Measurements from ENCODE around the gene GUCY2F. TPM values are rescaled to one million over a fixed set of nuclear protein-coding genes. Genes with fewer than 3 reads are reported as not detected.

The GUCY2F gene
- total RNA-seq, 1 experiment from 2014 or later, result not detected

- ChIA-PET POLR2A (no interaction called here), CTCF (no interaction called here)
Observed at GRCh38 chrX:109362101-109362500, 119.8 kb downstream of the GUCY2F start.

GRCh38 chrX:109360301-109360700, 121.6 kb downstream of the GUCY2F start:
- H3K4me1 Mint-ChIP-seq (ENCODE audit: low read depth, unreplicated experiment), result no peaks in the 10 kb centered on the region
- no peak overlapping the region for H3K27ac Mint-ChIP-seq (ENCODE audit: unreplicated experiment)
- H3K4me3 Mint-ChIP-seq (ENCODE audit: unreplicated experiment), result no peak overlapping the region
- no peaks in the 10 kb centered on the region for H3K36me3 Mint-ChIP-seq (ENCODE audit: insufficient read depth, unreplicated experiment)
- H3K4me3 ChIP-seq (ENCODE audit: low read depth, low read length), result no peak overlapping the region
- no peaks in the 10 kb centered on the region for H3K27me3 ChIP-seq (replicated peaks; ENCODE audit: control insufficient read depth, insufficient read depth, low read length)
- BruUV-seq (replicated peaks), result no TSS peak
- H3K27me3 Mint-ChIP-seq (ENCODE audit: insufficient read depth, unreplicated experiment), result peaks cover 2% of the 10 kb centered on the region
- no peaks in the 10 kb centered on the region for H3K36me3 ChIP-seq (ENCODE audit: control insufficient read depth, insufficient read depth, low read length)
- ChIA-PET CTCF (no interaction called here), POLR2A (no interaction called here)
- no peak for TF ChIP-seq CTCF (IDR thresholded peaks at IDR 0.05; ENCODE audit: insufficient read depth in 1 of 2, low read depth in 1 of 2, low read length in 1 of 2, severe bottlenecking in 1 of 2, unreplicated experiment in 1 of 2)
- no peaks in the 10 kb centered on the region for H3K4me1 ChIP-seq
- H3K9me3 Mint-ChIP-seq (ENCODE audit: unreplicated experiment), result no peaks in the 10 kb centered on the region
- no peak for DNase-seq
- intact Hi-C loops (cut with micrococcal nuclease; ENCODE audit: unreplicated experiment), result no loop called here
- H3K9me3 ChIP-seq, result no peaks in the 10 kb centered on the region

More at GRCh38 chrX:109362101-109362500, 119.8 kb downstream of the GUCY2F start:
- no peaks in the 10 kb centered on the region for H3K27me3 ChIP-seq (replicated peaks; ENCODE audit: control insufficient read depth, insufficient read depth, low read length)
- Mint-ChIP-seq H3K27me3 (ENCODE audit: insufficient read depth, unreplicated experiment) (peaks cover 2% of the 10 kb centered on the region), H3K36me3 (ENCODE audit: insufficient read depth, unreplicated experiment) (no peaks in the 10 kb centered on the region), H3K4me1 (ENCODE audit: low read depth, unreplicated experiment) (no peaks in the 10 kb centered on the region), H3K9me3 (ENCODE audit: unreplicated experiment) (no peaks in the 10 kb centered on the region), H3K4me3 (ENCODE audit: unreplicated experiment) (no peak overlapping the region), H3K27ac (ENCODE audit: unreplicated experiment) (no peak overlapping the region)
- intact Hi-C loops (cut with micrococcal nuclease; ENCODE audit: unreplicated experiment), result no loop called here
- no peaks in the 10 kb centered on the region for H3K9me3 ChIP-seq
- no peak for DNase-seq
- H3K4me3 ChIP-seq (ENCODE audit: low read depth, low read length), result no peak overlapping the region
- TF ChIP-seq CTCF (IDR thresholded peaks at IDR 0.05; ENCODE audit: insufficient read depth in 1 of 2, low read depth in 1 of 2, low read length in 1 of 2, severe bottlenecking in 1 of 2, unreplicated experiment in 1 of 2), result no peak
- no TSS peak for BruUV-seq (replicated peaks)
- H3K4me1 ChIP-seq, result no peaks in the 10 kb centered on the region
- H3K36me3 ChIP-seq (ENCODE audit: control insufficient read depth, insufficient read depth, low read length), result no peaks in the 10 kb centered on the region

GRCh38 chrX:109357706-109358105, 124.2 kb downstream of the GUCY2F start:
- Histone ChIP-seq H3K4me1 (no peaks in the 10 kb centered on the region), H3K4me3 (ENCODE audit: low read depth, low read length) (no peak overlapping the region), H3K27me3 (replicated peaks; ENCODE audit: control insufficient read depth, insufficient read depth, low read length) (no peaks in the 10 kb centered on the region), H3K36me3 (ENCODE audit: control insufficient read depth, insufficient read depth, low read length) (no peaks in the 10 kb centered on the region), H3K9me3 (no peaks in the 10 kb centered on the region)
- Mint-ChIP-seq H3K27ac (ENCODE audit: unreplicated experiment) (no peak overlapping the region), H3K4me3 (ENCODE audit: unreplicated experiment) (no peak overlapping the region), H3K9me3 (ENCODE audit: unreplicated experiment) (no peaks in the 10 kb centered on the region), H3K27me3 (ENCODE audit: insufficient read depth, unreplicated experiment) (no peaks in the 10 kb centered on the region), H3K36me3 (ENCODE audit: insufficient read depth, unreplicated experiment) (no peaks in the 10 kb centered on the region), H3K4me1 (ENCODE audit: low read depth, unreplicated experiment) (no peaks in the 10 kb centered on the region)
- no peak for DNase-seq
- ChIA-PET CTCF (no interaction called here), POLR2A (no interaction called here)
- BruUV-seq (replicated peaks), result no TSS peak
- TF ChIP-seq CTCF (IDR thresholded peaks at IDR 0.05; ENCODE audit: insufficient read depth in 1 of 2, low read depth in 1 of 2, low read length in 1 of 2, severe bottlenecking in 1 of 2, unreplicated experiment in 1 of 2), result no peak
- intact Hi-C loops (cut with micrococcal nuclease; ENCODE audit: unreplicated experiment), result no loop called here
